Nephron progenitor cell (in vitro differentiated cells): ENCODE measurements around the gene THY1.

Source experiments
- DNase-seq: peaks from one replicate; pipeline ENCODE4 v3.0.0; 2021
- H3K27ac Mint-ChIP-seq: 2 replicates; pipeline ENCODE4 v1.8.0; 2021; ENCODE audit warnings: mild to moderate bottlenecking, moderate library complexity, mixed read lengths
- H3K27me3 Mint-ChIP-seq: 2 replicates; pipeline ENCODE4 v1.8.0; 2021; ENCODE audit warnings: mild to moderate bottlenecking, low read depth, mixed read lengths; ENCODE audit not compliant: poor library complexity
- H3K36me3 Mint-ChIP-seq: 2 replicates; pipeline ENCODE4 v1.8.0; 2021; ENCODE audit warnings: low read depth, mixed read lengths
- H3K4me1 Mint-ChIP-seq: 2 replicates; pipeline ENCODE4 v1.8.0; 2021; ENCODE audit warnings: mixed read lengths
- H3K4me3 Mint-ChIP-seq: 2 replicates; pipeline ENCODE4 v1.8.0; 2021; ENCODE audit warnings: mild to moderate bottlenecking, moderate library complexity, mixed read lengths
- H3K9me3 Mint-ChIP-seq: 2 replicates; pipeline ENCODE4 v1.8.0; 2021; ENCODE audit warnings: mild to moderate bottlenecking, moderate library complexity, mixed read lengths
- TF ChIP-seq, protein P1 (sequence below): fragments of 200-600 bp; sonication (generic); IDR thresholded peaks from 2 replicates; pipeline ENCODE4 v1.5.0; 2021; ENCODE audit warnings: antibody characterized with exemption

The THY1 gene

DNA sequence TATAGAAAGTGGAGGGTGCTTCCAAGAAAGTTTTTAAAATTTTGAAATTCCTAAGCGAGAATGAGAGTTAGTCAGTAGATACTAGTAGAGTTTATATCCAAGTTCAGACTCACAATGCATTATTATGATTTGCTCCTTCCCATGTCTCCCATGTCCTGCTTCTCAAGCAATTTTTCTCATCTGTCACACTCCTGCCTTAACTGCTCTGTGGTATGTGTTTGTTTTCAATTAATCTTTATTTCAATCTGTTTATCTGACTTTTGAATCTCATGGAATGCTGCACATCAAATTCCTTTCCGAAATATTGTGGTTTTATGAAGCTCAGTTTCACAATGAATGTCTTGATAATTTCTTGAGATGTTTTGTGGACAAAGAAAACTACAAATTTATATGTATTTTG lies 18.1 kb downstream of the THY1 start:
- peaks cover 20% of the 10 kb centered on the region for H3K9me3 Mint-ChIP-seq
- no peak overlapping the region for H3K27ac Mint-ChIP-seq
- no peaks in the 10 kb centered on the region for H3K4me1 Mint-ChIP-seq
- H3K36me3 Mint-ChIP-seq = no peaks in the 10 kb centered on the region
- H3K27me3 Mint-ChIP-seq = peaks cover 38% of the 10 kb centered on the region
- no peak overlapping the region for H3K4me3 Mint-ChIP-seq
- DNase-seq = no peak
- TF ChIP-seq, protein P1, sequence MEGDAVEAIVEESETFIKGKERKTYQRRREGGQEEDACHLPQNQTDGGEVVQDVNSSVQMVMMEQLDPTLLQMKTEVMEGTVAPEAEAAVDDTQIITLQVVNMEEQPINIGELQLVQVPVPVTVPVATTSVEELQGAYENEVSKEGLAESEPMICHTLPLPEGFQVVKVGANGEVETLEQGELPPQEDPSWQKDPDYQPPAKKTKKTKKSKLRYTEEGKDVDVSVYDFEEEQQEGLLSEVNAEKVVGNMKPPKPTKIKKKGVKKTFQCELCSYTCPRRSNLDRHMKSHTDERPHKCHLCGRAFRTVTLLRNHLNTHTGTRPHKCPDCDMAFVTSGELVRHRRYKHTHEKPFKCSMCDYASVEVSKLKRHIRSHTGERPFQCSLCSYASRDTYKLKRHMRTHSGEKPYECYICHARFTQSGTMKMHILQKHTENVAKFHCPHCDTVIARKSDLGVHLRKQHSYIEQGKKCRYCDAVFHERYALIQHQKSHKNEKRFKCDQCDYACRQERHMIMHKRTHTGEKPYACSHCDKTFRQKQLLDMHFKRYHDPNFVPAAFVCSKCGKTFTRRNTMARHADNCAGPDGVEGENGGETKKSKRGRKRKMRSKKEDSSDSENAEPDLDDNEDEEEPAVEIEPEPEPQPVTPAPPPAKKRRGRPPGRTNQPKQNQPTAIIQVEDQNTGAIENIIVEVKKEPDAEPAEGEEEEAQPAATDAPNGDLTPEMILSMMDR = no peak

DNA sequence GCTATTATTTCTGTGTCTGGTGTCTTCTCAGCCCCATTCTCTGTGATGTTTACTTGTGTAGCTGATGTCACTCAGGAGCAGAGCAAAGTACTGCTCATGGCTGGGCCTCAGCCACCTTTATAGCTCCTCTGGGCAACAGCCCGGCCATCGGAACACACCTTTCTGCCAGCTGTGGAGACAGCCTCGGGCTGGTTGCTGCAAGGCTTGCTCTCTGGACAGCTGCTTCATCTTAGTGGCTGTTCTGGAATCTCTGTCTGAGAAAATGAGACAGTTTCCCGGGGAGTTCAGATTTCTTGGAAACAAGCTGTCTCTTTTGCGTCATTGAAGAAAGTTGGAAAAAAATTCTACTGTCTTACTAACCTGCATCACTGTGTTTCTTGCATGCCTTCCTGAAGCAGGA lies 20.0 kb downstream of the THY1 start:
- no peak for DNase-seq
- H3K27me3 Mint-ChIP-seq = peaks cover 31% of the 10 kb centered on the region
- TF ChIP-seq, protein P1 = no peak

DNA sequence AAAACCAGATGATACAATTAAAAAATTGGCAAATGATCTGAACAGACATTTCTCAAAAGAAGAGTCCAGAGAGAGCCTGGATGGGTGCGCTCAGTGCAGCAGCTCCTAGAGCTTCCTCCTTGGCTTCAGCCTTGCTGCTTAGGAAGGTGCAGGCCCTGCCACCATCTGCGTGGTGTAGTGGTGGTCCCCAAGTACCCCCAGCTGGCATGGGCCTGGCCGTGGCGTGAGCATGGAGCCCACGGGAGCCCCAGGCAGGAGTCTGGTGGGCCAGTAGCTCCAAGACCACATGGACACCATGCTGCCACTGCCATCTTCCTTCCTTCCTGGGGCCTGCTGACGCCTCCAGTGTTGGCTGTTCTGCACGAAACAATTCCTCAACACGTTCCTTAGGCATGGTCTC lies 20.5 kb downstream of the THY1 start:
- H3K27me3 Mint-ChIP-seq = peaks cover 31% of the 10 kb centered on the region
- no peak overlapping the region for H3K4me3 Mint-ChIP-seq
- H3K27ac Mint-ChIP-seq = no peak overlapping the region
- DNase-seq = no peak
- H3K9me3 Mint-ChIP-seq = peaks cover 42% of the 10 kb centered on the region
- no peaks in the 10 kb centered on the region for H3K4me1 Mint-ChIP-seq
- TF ChIP-seq, protein P1 = no peak
- H3K36me3 Mint-ChIP-seq = no peaks in the 10 kb centered on the region

More for the DNA sequence above, 20.0 kb downstream of the THY1 start:
- H3K27ac Mint-ChIP-seq = no peak overlapping the region
- H3K9me3 Mint-ChIP-seq = peaks cover 36% of the 10 kb centered on the region
- H3K4me1 Mint-ChIP-seq = no peaks in the 10 kb centered on the region
- H3K36me3 Mint-ChIP-seq = no peaks in the 10 kb centered on the region
- H3K4me3 Mint-ChIP-seq = no peak overlapping the region

DNA sequence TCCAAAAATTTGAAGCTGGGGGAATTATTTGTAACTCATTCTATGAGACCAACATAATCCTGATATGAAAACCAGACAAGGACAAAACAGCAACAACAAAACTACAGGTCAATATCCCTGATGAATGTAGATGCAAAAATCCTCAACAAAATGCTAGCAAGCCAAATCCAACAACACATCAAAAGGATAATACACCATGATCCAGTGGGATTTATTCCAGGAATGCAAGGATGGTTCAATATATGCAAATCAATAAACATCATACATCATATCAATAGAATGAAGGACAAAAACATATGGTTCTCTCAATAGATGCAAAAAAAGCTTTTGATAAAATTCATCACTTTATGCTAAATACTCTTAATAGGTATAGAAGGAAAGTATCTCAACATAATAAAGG lies 22.1 kb downstream of the THY1 start:
- TF ChIP-seq, protein P1 = no peak
- Mint-ChIP-seq H3K4me1 (no peaks in the 10 kb centered on the region), H3K27ac (no peak overlapping the region), H3K36me3 (no peaks in the 10 kb centered on the region), H3K27me3 (peaks cover 24% of the 10 kb centered on the region), H3K9me3 (peaks cover 49% of the 10 kb centered on the region), H3K4me3 (no peak overlapping the region)
- DNase-seq = no peak

DNA sequence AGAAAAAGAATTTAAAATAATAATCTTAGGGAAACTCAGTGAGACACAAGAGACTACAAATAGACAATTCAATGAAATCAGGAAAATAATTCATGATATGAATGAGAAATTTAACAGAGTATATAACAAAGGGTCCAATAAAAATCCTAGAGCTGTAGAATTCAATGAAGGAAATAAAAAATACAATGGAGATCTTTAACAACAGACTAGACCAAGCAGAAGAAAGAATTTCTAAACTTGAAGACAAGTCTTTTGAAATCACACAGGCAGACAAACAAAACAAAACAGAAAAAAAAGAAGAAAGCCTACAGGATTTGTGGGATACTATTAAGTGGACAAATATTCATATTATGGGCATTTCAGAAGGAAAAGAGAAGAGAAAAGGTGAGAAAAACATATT lies 25.2 kb downstream of the THY1 start:
- Mint-ChIP-seq H3K27ac (no peak overlapping the region), H3K36me3 (no peaks in the 10 kb centered on the region), H3K27me3 (peaks cover 25% of the 10 kb centered on the region), H3K4me3 (no peak overlapping the region), H3K9me3 (peaks cover 49% of the 10 kb centered on the region), H3K4me1 (no peaks in the 10 kb centered on the region)
- DNase-seq = no peak
- TF ChIP-seq, protein P1 = no peak

DNA sequence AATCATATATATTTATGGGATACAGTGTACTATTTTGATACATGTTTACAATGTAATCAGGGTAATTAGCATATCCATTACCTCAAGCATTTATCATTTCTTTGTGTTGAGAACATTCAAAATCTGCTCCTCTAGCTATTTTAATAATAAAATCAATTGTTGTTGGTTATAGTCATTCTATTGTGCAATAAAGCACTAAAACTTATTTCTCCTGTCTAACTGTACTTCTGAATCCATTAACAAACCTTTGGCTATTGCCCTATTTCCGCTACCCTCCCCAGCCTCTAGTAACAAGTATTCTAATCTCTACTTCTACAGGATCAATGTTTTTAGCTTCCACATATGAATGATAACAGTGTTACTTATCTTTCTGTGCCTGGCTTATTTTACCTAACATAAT lies 26.1 kb downstream of the THY1 start:
- TF ChIP-seq, protein P1 = no peak
- Mint-ChIP-seq H3K27me3 (peaks cover 25% of the 10 kb centered on the region), H3K4me3 (no peak overlapping the region)

More for the DNA sequence above, 26.1 kb downstream of the THY1 start:
- Mint-ChIP-seq H3K27ac (no peak overlapping the region), H3K36me3 (no peaks in the 10 kb centered on the region), H3K4me1 (no peaks in the 10 kb centered on the region), H3K9me3 (peaks cover 49% of the 10 kb centered on the region)
- DNase-seq = no peak
